SK-N-SH (cell line): ENCODE data around the gene NANOS3. TPM values are rescaled to one million over a fixed set of nuclear protein-coding genes. Genes with fewer than 3 reads are reported as not detected.

Experiments used
- CTCF ChIA-PET: fragments of 300-600, 350-600 bp; formaldehyde crosslinking; extraction: SDS; loops from one replicate; lab custom pipeline; 2021; lab: Yijun Ruan, JAX
- POLR2A ChIA-PET: fragments of 350-600 bp; sonication (Branson Sonifier 250); formaldehyde crosslinking; extraction: SDS; loops from one replicate; lab custom pipeline; 2020; ENCODE audit warnings: antibody characterized with exemption, inconsistent platforms; lab: Yijun Ruan, JAX
- DNase-seq: peaks from one replicate; pipeline ENCODE4 v3.0.0; 2012
- H2AFZ ChIP-seq: fragments of 200-600 bp; sonication (generic); 2 replicates; pipeline ENCODE4 v1.8.1; 2016; ENCODE audit warnings: antibody characterized with exemption, mild to moderate bottlenecking, low read depth
- H3F3A ChIP-seq: fragments of 200-600 bp; sonication (generic); replicated peaks from 2 replicates; pipeline ENCODE3; 2016; ENCODE audit warnings: antibody characterized with exemption, mild to moderate bottlenecking; ENCODE audit not compliant: insufficient read depth
- H3K27ac ChIP-seq, 2 experiments: fragments of 200-500 bp in 1 of 2; fragments of 200-600 bp in 1 of 2; sonication (Bioruptor generic) in 1 of 2; sonication (generic), shearing (Covaris generic) in 1 of 2; 2 replicates each; pipeline versions ENCODE4 v1.5.1 to v1.6.1; 2014 to 2016; ENCODE audit warnings: low read depth in 2 of 2, inconsistent platforms in 1 of 2, low read length in 1 of 2, mild to moderate bottlenecking in 1 of 2, mixed read lengths in 1 of 2
- H3K27me3 ChIP-seq: fragments of 200-600 bp; sonication (generic), shearing (Covaris generic); 2 replicates; pipeline ENCODE4 v1.6.1; 2016; ENCODE audit warnings: mixed run types; ENCODE audit not compliant: insufficient read depth
- H3K36me3 ChIP-seq, 2 experiments: fragments of 200-500 bp in 1 of 2; fragments of 200-600 bp in 1 of 2; sonication (Bioruptor generic) in 1 of 2; sonication (generic) in 1 of 2; replicated peaks in 1 of 2; 2 replicates each; pipeline versions ENCODE3 to v1.5.1; 2014 to 2016; ENCODE audit warnings: low read length in 1 of 2, mild to moderate bottlenecking in 1 of 2; ENCODE audit not compliant: insufficient read depth in 2 of 2, control insufficient read depth in 1 of 2
- H3K4me1 ChIP-seq, 2 experiments: fragments of 200-500 bp in 1 of 2; fragments of 200-600 bp in 1 of 2; sonication (Bioruptor generic) in 1 of 2; sonication (generic), shearing (Covaris generic) in 1 of 2; 2 replicates each; pipeline versions ENCODE4 v1.5.1 to v1.6.1; 2014 to 2016; ENCODE audit warnings: low read depth in 1 of 2, low read length in 1 of 2, mixed run types in 1 of 2; ENCODE audit not compliant: insufficient read depth in 2 of 2, control insufficient read depth in 1 of 2
- H3K4me2 ChIP-seq: fragments of 200-600 bp; sonication (generic), shearing (Covaris generic); 2 replicates; pipeline ENCODE4 v1.6.1; 2017; ENCODE audit warnings: mixed run types
- H3K4me3 ChIP-seq, 2 experiments: fragments of 200-500 bp in 1 of 2; fragments of 200-600 bp in 1 of 2; sonication (Bioruptor generic) in 1 of 2; sonication (generic), shearing (Covaris generic) in 1 of 2; 2 replicates each; pipeline versions ENCODE4 v1.5.1 to v1.8.1; 2014 to 2016; ENCODE audit warnings: low read depth in 2 of 2, inconsistent platforms in 1 of 2, low read length in 1 of 2, mild to moderate bottlenecking in 1 of 2, mixed read lengths in 1 of 2, moderate library complexity in 1 of 2
- H3K79me2 ChIP-seq: fragments of 200-600 bp; sonication (generic); 2 replicates; pipeline ENCODE4 v1.8.1; 2017; ENCODE audit warnings: mild to moderate bottlenecking; ENCODE audit not compliant: insufficient read depth
- H3K9ac ChIP-seq: fragments of 200-600 bp; sonication (generic); 2 replicates; pipeline ENCODE4 v1.6.1; 2017; ENCODE audit warnings: mixed run types
- H3K9me2 ChIP-seq: fragments of 200-600 bp; sonication (generic); 2 replicates; pipeline ENCODE4 v1.6.1; 2017; ENCODE audit warnings: mixed run types
- H3K9me3 ChIP-seq: fragments of 200-600 bp; sonication (generic); 2 replicates; pipeline ENCODE4 v1.6.1; 2017; ENCODE audit warnings: mixed run types, mild to moderate bottlenecking, moderate library complexity
- H4K20me1 ChIP-seq: fragments of 200-600 bp; sonication (generic); 2 replicates; pipeline ENCODE4 v1.6.1; 2017; ENCODE audit warnings: mild to moderate bottlenecking, mixed run types; ENCODE audit not compliant: insufficient read depth
- EZH2phosphoT487 ChIP-seq: fragments of 200-600 bp; sonication (generic); IDR thresholded peaks from 2 replicates; pipeline ENCODE4 v1.6.1; 2017; ENCODE audit warnings: low read depth, mixed run types, mild to moderate bottlenecking, antibody characterized with exemption, moderate library complexity, borderline replicate concordance
- FOSL2 ChIP-seq: IDR thresholded peaks from 2 replicates; pipeline ENCODE4 v1.4.0; 2012; ENCODE audit warnings: low read depth, mild to moderate bottlenecking, moderate library complexity, borderline replicate concordance
- FOXJ3 ChIP-seq: sonication (generic); formaldehyde crosslinking; IDR thresholded peaks from 2 replicates; pipeline ENCODE4 v1.5.1; 2020; ENCODE audit warnings: mild to moderate bottlenecking, missing genetic modification reagents
- GATA2 ChIP-seq: sonication (generic); formaldehyde crosslinking; IDR thresholded peaks from 2 replicates; pipeline ENCODE4 v1.5.0; 2020; ENCODE audit warnings: mild to moderate bottlenecking, missing genetic modification reagents
- MEF2A ChIP-seq: IDR thresholded peaks from 2 replicates; pipeline ENCODE4 v1.4.0; 2012; ENCODE audit warnings: low read depth, borderline replicate concordance
- MXI1 ChIP-seq: IDR thresholded peaks from 2 replicates; pipeline ENCODE4 v1.6.1; 2012; ENCODE audit warnings: mild to moderate bottlenecking, low read depth, low read length, improper control_type of control experiment
- PBX3 ChIP-seq: IDR thresholded peaks from 2 replicates; pipeline ENCODE4; 2012
- POLR2AphosphoS5 ChIP-seq: IDR thresholded peaks from 2 replicates; pipeline ENCODE4 v1.6.1; 2012; ENCODE audit warnings: low read depth, low read length
- RXRA ChIP-seq: IDR thresholded peaks from 2 replicates; pipeline ENCODE4 v1.4.0; 2012; ENCODE audit warnings: low read depth, mild to moderate bottlenecking, borderline replicate concordance
- SMC3 ChIP-seq: IDR thresholded peaks from 2 replicates; pipeline ENCODE4 v1.6.1; 2012; ENCODE audit warnings: low read depth, low read length, improper control_type of control experiment
- TCF12 ChIP-seq: IDR thresholded peaks from 2 replicates; pipeline ENCODE4 v1.4.0; 2012
- YY1 ChIP-seq: IDR thresholded peaks from 2 replicates; pipeline ENCODE4 v1.4.0; 2012; ENCODE audit warnings: low read depth, mild to moderate bottlenecking
- WGBS: methylation state at CpG from one replicate; pipeline ENCODE4 v1.1.6; 2017; ENCODE audit warnings: low lambda C conversion rate; 5-methylcytosine and 5-hydroxymethylcytosine counted together
- polyA plus RNA-seq, 3 experiments: library from polyadenylated mRNA; depleted of rRNA; stranded (reverse); fragments of >200 nt; gene quantifications; 2 replicates each; pipeline ENCODE4 v1.2.3, GENCODE V29; 2012
- TF ChIP-seq, protein P1 (sequence below): IDR thresholded peaks from 2 replicates; pipeline ENCODE4 v1.6.1; 2012; ENCODE audit warnings: mild to moderate bottlenecking, low read depth, low read length, moderate library complexity
- TF ChIP-seq, protein P2 (sequence below): IDR thresholded peaks from 2 replicates; pipeline ENCODE4 v1.4.0; 2012; ENCODE audit warnings: low read depth, borderline replicate concordance

NANOS3 gene
- polyA plus RNA-seq, 1 of the 3 experiments (the other 2 are of a cell fraction) = 0.53 TPM

DNA sequence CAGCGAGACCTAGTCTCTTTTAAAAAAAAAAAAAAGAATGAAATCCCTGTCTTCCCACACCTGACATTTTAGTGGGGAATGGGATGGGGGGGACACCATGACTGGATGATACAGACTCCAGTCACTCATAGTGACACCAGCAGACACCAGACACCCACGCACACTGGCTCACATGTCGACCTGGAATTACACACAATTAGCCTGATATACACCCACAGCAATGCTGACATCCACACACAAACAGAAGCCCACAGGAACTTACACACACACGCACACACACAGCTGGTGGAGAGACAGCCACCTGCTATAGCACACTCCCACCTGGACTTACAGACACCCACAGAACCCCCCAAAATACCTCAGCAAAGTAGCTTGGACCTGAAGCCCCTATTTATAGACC lies 8.3 kb upstream of the NANOS3 start:
- H3K27ac ChIP-seq = no peak overlapping the region
- H3K79me2 ChIP-seq = peaks cover 14% of the 10 kb centered on the region; the same call in 1 of the 2 replicates
- H2AFZ ChIP-seq = no peak overlapping the region
- no peak overlapping the region for H3K4me3 ChIP-seq
- no peaks in the 10 kb centered on the region for H3K27me3 ChIP-seq
- no peak overlapping the region for H3K9ac ChIP-seq
- no peaks in the 10 kb centered on the region for H3K36me3 ChIP-seq
- no peaks in the 10 kb centered on the region for H3K9me2 ChIP-seq
- POLR2A ChIA-PET = no interaction called here
- CTCF ChIA-PET = interaction anchor here (1.8 kb wide), 1 partner anchor 191 kb away, joined by 4 read pairs; no protein-coding TSS in a partner anchor
- H3K9me3 ChIP-seq = no peaks in the 10 kb centered on the region
- peaks cover 22% of the 10 kb centered on the region for H3F3A ChIP-seq
- DNase-seq = no peak
- H3K4me2 ChIP-seq = no peak overlapping the region
- H3K4me1 ChIP-seq = peaks cover 0 to 19% of the 10 kb centered on the region in 2 experiments; a peak in 1 of 4 replicates
- no peaks in the 10 kb centered on the region for H4K20me1 ChIP-seq
- WGBS = 90% methylated on average over 4 of the region's 4 CpGs
- TF ChIP-seq FOXJ3 = no peak
- no peak for TF ChIP-seq MEF2A
- no peak for TF ChIP-seq RXRA
- no peak for TF ChIP-seq TCF12
- TF ChIP-seq GATA2 (CRISPR knock-in tag) = no peak
- TF ChIP-seq, protein P1, sequence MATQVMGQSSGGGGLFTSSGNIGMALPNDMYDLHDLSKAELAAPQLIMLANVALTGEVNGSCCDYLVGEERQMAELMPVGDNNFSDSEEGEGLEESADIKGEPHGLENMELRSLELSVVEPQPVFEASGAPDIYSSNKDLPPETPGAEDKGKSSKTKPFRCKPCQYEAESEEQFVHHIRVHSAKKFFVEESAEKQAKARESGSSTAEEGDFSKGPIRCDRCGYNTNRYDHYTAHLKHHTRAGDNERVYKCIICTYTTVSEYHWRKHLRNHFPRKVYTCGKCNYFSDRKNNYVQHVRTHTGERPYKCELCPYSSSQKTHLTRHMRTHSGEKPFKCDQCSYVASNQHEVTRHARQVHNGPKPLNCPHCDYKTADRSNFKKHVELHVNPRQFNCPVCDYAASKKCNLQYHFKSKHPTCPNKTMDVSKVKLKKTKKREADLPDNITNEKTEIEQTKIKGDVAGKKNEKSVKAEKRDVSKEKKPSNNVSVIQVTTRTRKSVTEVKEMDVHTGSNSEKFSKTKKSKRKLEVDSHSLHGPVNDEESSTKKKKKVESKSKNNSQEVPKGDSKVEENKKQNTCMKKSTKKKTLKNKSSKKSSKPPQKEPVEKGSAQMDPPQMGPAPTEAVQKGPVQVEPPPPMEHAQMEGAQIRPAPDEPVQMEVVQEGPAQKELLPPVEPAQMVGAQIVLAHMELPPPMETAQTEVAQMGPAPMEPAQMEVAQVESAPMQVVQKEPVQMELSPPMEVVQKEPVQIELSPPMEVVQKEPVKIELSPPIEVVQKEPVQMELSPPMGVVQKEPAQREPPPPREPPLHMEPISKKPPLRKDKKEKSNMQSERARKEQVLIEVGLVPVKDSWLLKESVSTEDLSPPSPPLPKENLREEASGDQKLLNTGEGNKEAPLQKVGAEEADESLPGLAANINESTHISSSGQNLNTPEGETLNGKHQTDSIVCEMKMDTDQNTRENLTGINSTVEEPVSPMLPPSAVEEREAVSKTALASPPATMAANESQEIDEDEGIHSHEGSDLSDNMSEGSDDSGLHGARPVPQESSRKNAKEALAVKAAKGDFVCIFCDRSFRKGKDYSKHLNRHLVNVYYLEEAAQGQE = no peak
- TF ChIP-seq POLR2AphosphoS5 = no peak
- TF ChIP-seq FOSL2 = no peak
- no peak for TF ChIP-seq YY1
- no peak for TF ChIP-seq SMC3
- TF ChIP-seq, protein P2, sequence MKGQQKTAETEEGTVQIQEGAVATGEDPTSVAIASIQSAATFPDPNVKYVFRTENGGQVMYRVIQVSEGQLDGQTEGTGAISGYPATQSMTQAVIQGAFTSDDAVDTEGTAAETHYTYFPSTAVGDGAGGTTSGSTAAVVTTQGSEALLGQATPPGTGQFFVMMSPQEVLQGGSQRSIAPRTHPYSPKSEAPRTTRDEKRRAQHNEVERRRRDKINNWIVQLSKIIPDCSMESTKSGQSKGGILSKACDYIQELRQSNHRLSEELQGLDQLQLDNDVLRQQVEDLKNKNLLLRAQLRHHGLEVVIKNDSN = no peak
- no peak for TF ChIP-seq EZH2phosphoT487
- TF ChIP-seq PBX3 = no peak
- TF ChIP-seq MXI1 = no peak
- TF ChIP-seq, all 33 proteins: peak for 0
